Fibroblast of skin of left quadriceps (primary cell): ENCODE measurements around the gene TMEM8B.
"Not testable (repeated sequence)": the region's sequence is repeated elsewhere in the genome, so short reads cannot be mapped to it uniquely, and the experiment has no call there.

ENCODE experiments used
- DNase-seq, 2 experiments: peaks; one replicate each; pipeline ENCODE4 v3.0.0-alpha.2; 2013; ENCODE audit warnings: low read depth in 2 of 2

Gene TMEM8B

DNA sequence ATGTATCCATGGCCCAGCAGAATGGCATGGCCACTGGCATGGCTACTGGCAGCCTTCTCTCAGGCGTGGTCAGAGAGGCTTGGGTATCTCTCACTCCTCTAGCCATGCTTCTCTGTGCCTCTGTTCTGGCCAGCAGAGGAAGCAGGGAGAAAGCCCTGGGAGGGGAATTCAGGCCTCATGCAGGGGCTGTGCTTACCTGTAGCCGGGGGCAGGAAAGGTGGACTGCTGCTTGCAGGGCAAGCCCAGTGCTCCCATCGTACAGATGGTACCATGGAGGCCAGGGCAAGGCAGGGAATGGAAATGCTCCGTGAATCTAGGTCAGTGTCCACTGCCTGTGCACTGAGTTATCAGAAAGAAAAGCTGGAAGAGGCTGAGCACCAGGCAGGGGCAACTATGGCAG lies 38.5 kb downstream of the TMEM8B start:
- no peak for DNase-seq

DNA sequence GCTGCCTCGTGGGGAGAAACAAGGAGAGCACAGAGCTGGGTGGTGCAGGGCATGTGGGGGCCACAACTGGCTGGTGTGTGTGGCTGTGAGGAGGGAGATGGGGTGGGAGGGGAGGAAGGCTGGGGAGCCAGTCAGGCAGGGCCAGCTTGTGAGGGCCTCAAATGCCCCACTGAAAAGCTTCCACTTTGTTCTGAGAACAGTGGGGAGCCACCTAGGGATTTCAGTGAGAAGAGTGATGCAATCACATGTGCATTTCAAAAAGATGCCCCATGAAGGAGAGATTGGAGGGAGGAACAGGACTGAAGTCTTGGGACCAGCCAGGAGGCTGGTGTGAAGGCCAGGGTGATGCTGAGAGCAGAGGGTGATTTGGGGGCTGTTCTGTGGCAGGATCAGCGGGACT lies 39.9 kb downstream of the TMEM8B start:
- DNase-seq: no peak

- DNase-seq: no peak
These were observed 40.7 kb downstream of the TMEM8B start for GRCh38 chr9:35869621-35870216.

GRCh38 chr9:35870351-35870923 lies 41.4 kb downstream of the TMEM8B start, which contains the start of gene OR13J1:
OR13J1 (minus strand) TSS chr9:35870401; CDS start chr9:35870401, 0 bp downstream.
- DNase-seq: no peak

DNA sequence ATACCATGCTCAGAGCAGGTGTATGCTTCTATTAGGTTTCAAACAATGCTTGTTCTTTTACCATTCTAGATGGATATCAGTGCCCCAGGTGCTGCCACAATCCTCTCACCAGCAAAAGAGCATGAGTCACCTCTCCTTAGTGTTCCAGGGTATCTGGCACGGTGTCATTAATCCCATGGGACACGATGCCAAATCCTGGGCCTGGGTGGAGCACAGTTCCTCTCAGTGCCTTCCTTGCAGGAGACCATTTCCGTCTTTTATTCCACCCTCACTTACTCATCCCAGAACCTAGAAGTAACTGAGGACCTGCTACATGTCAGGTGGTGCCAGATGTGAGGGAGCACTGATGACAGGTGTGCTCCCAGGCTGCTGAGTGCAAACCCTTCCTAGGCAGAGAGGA lies 42.5 kb downstream of the TMEM8B start:
- no peak for DNase-seq

GRCh38 chr9:35872505-35872904 lies 43.5 kb downstream of the TMEM8B start:
- DNase-seq: no peak

DNA sequence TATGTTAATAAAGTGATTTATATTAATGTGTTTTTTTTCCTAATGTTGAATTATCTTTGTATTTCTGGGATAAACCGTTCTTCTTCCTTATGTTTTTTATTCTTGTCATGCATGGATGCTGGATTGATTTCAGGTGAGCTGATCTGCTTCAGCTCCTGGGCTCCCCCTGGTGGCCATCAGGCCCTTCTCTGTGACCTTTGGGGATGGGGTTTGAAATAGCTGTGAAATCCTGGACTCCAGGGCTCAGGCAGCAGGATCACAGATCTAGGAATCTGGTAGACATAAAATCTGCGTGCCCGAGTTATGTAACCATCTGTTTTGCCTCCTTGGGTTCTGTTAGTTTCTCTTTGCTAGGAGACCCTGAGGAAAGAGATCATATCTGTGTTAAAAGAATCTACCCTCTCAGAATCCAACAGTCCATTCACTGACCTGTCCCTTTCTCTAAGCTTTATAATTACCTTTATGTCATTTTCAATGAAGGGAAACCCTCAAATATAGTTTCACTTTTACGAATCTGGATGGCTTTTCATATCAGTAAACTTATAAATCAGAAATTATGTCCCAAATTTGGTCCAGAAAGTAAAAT lies 53.3 kb downstream of the TMEM8B start:
- peak; percentile 40 to 47 for DNase-seq

DNA sequence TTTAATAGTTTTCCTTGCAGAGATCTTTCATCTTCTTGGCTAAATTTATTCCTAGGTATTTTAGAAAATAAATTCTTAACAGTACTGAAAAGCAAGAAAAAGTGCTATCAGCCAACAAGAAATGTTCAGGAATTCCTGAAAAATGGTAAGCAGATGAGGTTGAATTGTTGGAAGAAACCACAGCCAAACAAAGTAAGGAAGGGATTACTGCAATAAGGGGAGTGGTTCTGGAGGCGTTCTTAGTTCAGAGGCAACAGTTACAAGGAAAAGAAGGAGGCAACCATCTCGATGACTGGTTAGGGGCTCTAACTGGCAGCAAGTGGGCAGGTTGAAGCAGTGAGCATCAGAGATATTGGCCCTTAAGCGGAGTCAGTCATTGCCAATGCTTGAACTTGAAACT lies 54.0 kb downstream of the TMEM8B start:
- peak; percentile 20 to 36 for DNase-seq

- not testable (repeated sequence) for DNase-seq
These were observed 55.9 kb downstream of the TMEM8B start for GRCh38 chr9:35884908-35885307.

DNA sequence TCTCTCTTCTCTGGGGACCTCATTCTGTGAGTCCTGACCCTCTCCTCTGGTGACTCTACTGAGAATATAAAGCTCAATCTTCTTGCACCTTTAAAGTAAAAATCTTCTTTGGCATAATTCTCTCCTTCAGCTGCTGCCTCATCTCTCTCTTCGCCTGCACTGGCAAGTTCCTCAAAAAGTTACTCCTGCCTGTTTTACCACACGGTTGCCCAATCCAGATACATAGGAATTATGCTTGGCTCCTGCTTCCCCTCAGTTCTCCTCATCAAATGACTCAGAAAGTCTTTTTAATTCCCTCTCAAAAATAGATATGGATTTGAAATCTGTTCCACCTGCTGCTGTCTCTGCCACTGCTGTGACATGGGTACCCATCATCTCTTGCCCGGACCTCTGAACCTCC lies 62.6 kb downstream of the TMEM8B start:
- no peak for DNase-seq

GRCh38 chr9:35892051-35892450 lies 63.0 kb downstream of the TMEM8B start:
- DNase-seq: no peak

GRCh38 chr9:35896570-35896969 lies 67.5 kb downstream of the TMEM8B start:
- DNase-seq: no peak

GRCh38 chr9:35897376-35898099 lies 68.5 kb downstream of the TMEM8B start:
- not testable (repeated sequence) for DNase-seq

DNA sequence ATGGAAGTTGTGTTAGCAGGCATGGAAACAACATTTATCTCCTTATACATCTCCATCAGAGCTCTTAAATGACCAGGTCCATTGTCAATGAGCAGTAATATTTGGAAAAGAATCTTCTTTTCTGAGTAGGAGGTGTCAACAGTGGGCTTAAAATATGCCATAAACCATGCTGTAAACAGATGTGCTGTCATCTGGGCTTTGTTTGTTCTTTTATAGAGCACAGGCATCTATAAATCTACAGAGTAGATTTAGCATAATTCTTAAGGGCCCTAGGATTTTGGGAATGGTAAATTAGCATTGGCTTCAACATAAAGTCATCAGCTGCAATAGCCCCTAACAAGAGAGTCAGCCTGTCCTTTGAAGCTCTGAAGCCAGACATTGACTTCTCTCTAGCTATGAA lies 69.3 kb downstream of the TMEM8B start:
- DNase-seq: no peak

GRCh38 chr9:35899021-35899420 lies 70.0 kb downstream of the TMEM8B start:
- no peak for DNase-seq

- DNase-seq: peak in 1 of 2 experiments; percentile 20
These were observed 74.0 kb downstream of the TMEM8B start for GRCh38 chr9:35903049-35903448.

- DNase-seq: no peak
These were observed 75.3 kb downstream of the TMEM8B start for GRCh38 chr9:35904338-35904737.

DNA sequence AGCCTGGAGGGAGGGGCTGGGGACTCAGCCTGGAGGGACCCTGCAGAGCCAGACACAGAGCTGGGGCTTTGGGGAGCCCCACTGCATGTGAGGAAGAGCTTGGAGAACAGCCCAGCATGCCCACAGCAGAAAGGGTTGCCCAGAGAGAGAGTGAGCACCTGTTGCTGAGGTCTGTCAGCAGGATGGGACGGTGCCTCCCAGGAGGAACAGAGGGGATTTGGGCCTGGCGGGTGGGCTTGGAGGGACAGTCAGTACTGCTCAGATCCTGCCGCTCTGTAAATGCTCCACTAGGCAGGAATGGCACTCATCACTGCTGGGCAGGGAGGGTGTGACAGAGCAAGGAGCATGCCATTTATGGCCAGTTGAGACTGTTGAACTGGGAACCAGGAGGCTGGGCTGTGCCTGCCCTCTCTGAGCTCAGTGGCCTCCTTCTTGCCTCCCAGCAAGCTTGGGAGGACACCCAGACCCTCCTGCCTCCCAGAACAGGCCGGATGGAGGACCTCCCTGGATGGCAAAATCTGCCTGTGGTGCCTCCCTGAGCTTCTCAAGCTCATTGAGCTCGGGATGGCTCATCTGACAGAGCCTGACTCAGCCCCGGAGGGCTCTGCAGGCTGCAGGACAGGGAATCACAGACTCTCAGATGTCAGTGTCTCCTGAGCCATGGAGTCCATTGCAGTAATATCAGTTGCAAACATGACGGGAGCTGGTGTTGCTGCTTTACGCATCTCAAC lies 76.2 kb downstream of the TMEM8B start:
- DNase-seq: peak in 1 of 2 experiments; percentile 11

DNA sequence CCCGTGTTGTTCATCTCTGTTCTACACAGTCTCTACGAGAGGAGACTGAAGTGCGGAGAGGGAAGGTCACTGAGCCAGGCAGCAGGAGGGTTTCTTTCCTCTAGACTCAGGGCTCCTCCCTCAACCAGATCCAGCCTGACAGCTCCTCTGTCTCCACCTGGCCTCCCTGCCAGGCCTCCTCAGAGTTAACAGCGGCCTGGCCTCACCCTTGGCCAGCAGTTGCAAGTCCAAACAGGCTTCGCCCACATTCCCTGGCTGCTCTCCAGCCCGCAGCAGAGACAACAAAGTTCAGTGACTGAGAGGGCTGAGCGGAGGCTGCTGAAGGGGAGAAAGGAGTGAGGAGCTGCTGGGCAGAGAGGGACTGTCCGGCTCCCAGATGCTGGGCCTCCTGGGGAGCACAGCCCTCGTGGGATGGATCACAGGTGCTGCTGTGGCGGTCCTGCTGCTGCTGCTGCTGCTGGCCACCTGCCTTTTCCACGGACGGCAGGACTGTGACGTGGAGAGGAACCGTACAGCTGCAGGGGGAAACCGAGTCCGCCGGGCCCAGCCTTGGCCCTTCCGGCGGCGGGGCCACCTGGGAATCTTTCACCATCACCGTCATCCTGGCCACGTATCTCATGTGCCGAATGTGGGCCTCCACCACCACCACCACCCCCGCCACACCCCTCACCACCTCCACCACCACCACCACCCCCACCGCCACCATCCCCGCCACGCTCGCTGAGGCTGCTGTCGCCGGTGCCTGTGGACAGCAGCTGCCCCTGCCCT lies 77.1 kb downstream of the TMEM8B start, which contains the start of gene HRCT1:
Gene HRCT1, plus strand, starts transcription at position 291 of the 768 bp plus-strand sequence. Its CDS starts 86 bp downstream, at position 377.
- DNase-seq: peak; percentile 74 to 80

DNA sequence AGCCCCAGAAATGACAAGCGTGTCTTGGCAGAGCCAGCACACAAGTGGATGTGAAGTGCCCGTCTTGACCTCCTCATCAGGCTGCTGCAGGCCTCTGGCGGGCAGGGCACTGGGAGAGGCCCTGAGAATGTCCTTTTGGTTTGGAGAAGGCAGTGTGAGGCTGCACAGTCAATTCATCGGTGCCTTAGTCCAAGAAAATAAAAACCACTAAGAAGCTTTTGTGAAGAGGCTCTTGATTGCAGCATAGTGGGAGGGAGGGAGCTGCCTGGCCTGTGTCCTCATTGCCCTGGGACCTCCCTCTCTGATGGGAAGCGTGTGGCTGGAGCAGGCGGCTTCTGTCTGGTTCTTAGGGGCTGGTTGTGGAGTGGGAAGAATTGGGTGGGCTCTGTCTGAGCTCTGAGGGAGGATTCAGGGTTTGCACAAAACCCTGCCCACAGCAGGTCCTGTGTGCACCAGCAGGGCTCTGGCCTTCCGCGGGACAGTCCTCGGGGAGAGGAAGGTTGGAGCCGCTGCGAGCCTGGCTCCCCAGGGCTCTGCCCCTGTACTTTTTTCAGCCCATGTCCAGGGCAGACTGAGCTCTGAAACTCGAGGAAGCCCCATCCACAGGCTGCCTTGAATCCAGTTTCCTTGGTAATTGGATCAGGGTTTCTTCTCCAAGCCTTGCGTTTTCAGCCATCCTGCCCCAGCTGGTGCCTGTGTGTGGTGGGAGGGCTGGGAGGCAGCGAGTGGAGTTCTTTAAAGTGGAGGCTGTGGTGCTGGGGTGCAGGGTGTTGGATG lies 78.1 kb downstream of the TMEM8B start:
- peak in 1 of 2 experiments; percentile 44 for DNase-seq
